Transverse colon (tissue), 4 donors: Measurements from ENCODE around the gene CTU1. TPM values are rescaled to one million over a fixed set of nuclear protein-coding genes. Genes with fewer than 3 reads are reported as not detected.

Experiments used
- DNase-seq: peaks from one replicate; pipeline ENCODE4 v3.0.0-alpha.2; 2019
- H3K27ac ChIP-seq, 4 donors: fragments of 200-600 bp; sonication (generic); 2 replicates each; pipeline ENCODE4 v1.5.1; 2016 to 2018; ENCODE audit warnings: inconsistent platforms in 4 of 4
- H3K27me3 ChIP-seq: fragments of 200-600 bp; sonication (generic); 2 replicates; pipeline ENCODE4 v1.5.1; 2017; ENCODE audit warnings: inconsistent platforms
- H3K36me3 ChIP-seq, 4 donors: fragments of 200-600 bp; sonication (generic); 2 replicates each; pipeline ENCODE4 v1.5.1; 2017 to 2019; ENCODE audit warnings: inconsistent platforms in 4 of 4
- H3K4me1 ChIP-seq, 4 donors: fragments of 200-600 bp; sonication (generic); 2 replicates each; pipeline ENCODE4 v1.5.1; 2017 to 2020; ENCODE audit warnings: inconsistent platforms in 4 of 4
- H3K4me3 ChIP-seq, 4 donors: fragments of 200-600 bp; sonication (generic); 1 replicate in 1 of 4; 2 replicates in 3 of 4; pipeline versions ENCODE4 v1.5.1 to v1.6.1; 2017 to 2019; ENCODE audit warnings: inconsistent platforms in 4 of 4
- H3K9me3 ChIP-seq, 2 donors: fragments of 200-600 bp; sonication (generic); 2 replicates each; pipeline ENCODE4 v1.5.1; 2017 to 2019; ENCODE audit warnings: inconsistent platforms in 2 of 2
- CTCF ChIP-seq, 5 experiments: fragments of 200-600 bp in 3 of 5; fragments of 450-650 bp in 2 of 5; sonication (generic) in 3 of 5; IDR thresholded peaks; 1 replicate in 2 of 5; 2 replicates in 3 of 5; pipeline ENCODE4 v1.5.1; 2016 to 2017; ENCODE audit warnings: antibody characterized with exemption in 5 of 5, inconsistent platforms in 3 of 5, mild to moderate bottlenecking in 2 of 5, moderate library complexity in 1 of 5
- EP300 ChIP-seq: sonication (generic); formaldehyde crosslinking; IDR thresholded peaks from one replicate; pipeline ENCODE4 v1.6.1; 2017; ENCODE audit warnings: antibody characterized with exemption, low read depth
- POLR2A ChIP-seq: fragments of 450-650 bp; IDR thresholded peaks from one replicate; pipeline ENCODE4 v1.6.1; 2016; ENCODE audit warnings: antibody characterized with exemption, mild to moderate bottlenecking, moderate library complexity
- POLR2AphosphoS5 ChIP-seq, 3 donors: sonication (generic); formaldehyde crosslinking; IDR thresholded peaks; one replicate each; pipeline ENCODE4 v1.6.1; 2016; ENCODE audit warnings: antibody characterized with exemption in 3 of 3
- WGBS, 2 donors: methylation state at CpG; one replicate each; pipeline ENCODE4 v1.1.5; 2018; ENCODE audit warnings: low coverage in 1 of 2; 5-methylcytosine and 5-hydroxymethylcytosine counted together
- in situ Hi-C, 4 donors: fragments of 200-750 bp; cut with MboI; loops; one replicate each; pipeline versions ENCODE4 v1.15.0 to v1.15.1; 2017; ENCODE audit warnings: low sequenced_read_pairs in 3 of 4, low pct_ligation_motif_present in 1 of 4, low pct_unique_long_range_greater_than_20kb in 1 of 4
- intact Hi-C: fragments of 100-400 bp; cut with DNase I; formaldehyde crosslinking; loops from one replicate; pipeline ENCODE4 v1.15.1; 2023; ENCODE audit warnings: low total_unique reads
- total RNA-seq, 4 donors: library from RNA; depleted of rRNA; stranded (reverse); fragments of >200 nt; gene quantifications; one replicate each; pipeline ENCODE4 v1.1.0, GENCODE V29; 2016

The CTU1 gene
- total RNA-seq, 4 donors from 2014 or later, result 3.4 to 35.4 (median 7.3) TPM

GRCh38 chr19:51107406-51108065, 673 bp downstream of the CTU1 start:
- in situ Hi-C loops (no loop called here), intact Hi-C loops (loop anchor here (10.0 kb wide), 1 partner anchor 487 kb away; no protein-coding TSS in a partner anchor)
- TF ChIP-seq POLR2AphosphoS5 (IDR thresholded peaks at IDR 0.05) (no peak), CTCF (IDR thresholded peaks at IDR 0.05) (no peak), POLR2A (no peak), EP300 (no peak)
- WGBS, 2 donors, result 21 to 77% methylated on average over 3 to 18 of the region's 18 CpGs
- Histone ChIP-seq H3K9me3 (no peaks in the 10 kb centered on the region), H3K4me1 (peaks cover 10 to 17% (median 16%) of the 10 kb centered on the region in 4 donors), H3K27me3 (peaks cover 6% of the 10 kb centered on the region), H3K4me3 (peak overlapping the region; percentile 53 to 88 (median 76)), H3K36me3 (peaks cover 0 to 8% (median 0%) of the 10 kb centered on the region in 4 donors), H3K27ac (peak overlapping the region; percentile 56 to 81 (median 73))
- DNase-seq, result no peak

- no peak for TF ChIP-seq POLR2AphosphoS5 (IDR thresholded peaks at IDR 0.05)
- no peak for TF ChIP-seq CTCF (IDR thresholded peaks at IDR 0.05)
- TF ChIP-seq POLR2A, result no peak
- no peak for TF ChIP-seq EP300
- H3K27ac ChIP-seq, result no peak overlapping the region
- H3K9me3 ChIP-seq, result no peaks in the 10 kb centered on the region
- no peaks in the 10 kb centered on the region for H3K27me3 ChIP-seq
- WGBS, 2 donors, result 87% methylated on average over 49 of the region's 49 CpGs; no CpG with 5 or more reads in 1 of the 2 donors
- intact Hi-C loops (loop anchor here (10.0 kb wide), 1 partner anchor 491 kb away; no protein-coding TSS in a partner anchor), in situ Hi-C loops (no loop called here)
- H3K4me1 ChIP-seq, result peaks cover 10 to 18% (median 16%) of the 10 kb centered on the region in 4 donors
- H3K4me3 ChIP-seq, result no peak overlapping the region
- DNase-seq, result no peak
- H3K36me3 ChIP-seq, result peaks cover 0 to 8% (median 0%) of the 10 kb centered on the region in 4 donors
These were observed 4.3 kb downstream of the CTU1 start for GRCh38 chr19:51103926-51104341.

GRCh38 chr19:51102991-51103390, 5.2 kb downstream of the CTU1 start:
- WGBS, 2 donors, result 86 to 92% methylated on average over 6 to 7 of the region's 7 CpGs
- peaks cover 10 to 14% (median 12%) of the 10 kb centered on the region in 4 donors for H3K4me1 ChIP-seq
- intact Hi-C loops (loop anchor here (10.0 kb wide), 1 partner anchor 492 kb away; no protein-coding TSS in a partner anchor), in situ Hi-C loops (no loop called here)
- H3K4me3 ChIP-seq, result no peak overlapping the region
- H3K36me3 ChIP-seq, result peaks cover 0 to 8% (median 0%) of the 10 kb centered on the region in 4 donors
- DNase-seq, result no peak
- H3K27me3 ChIP-seq, result no peaks in the 10 kb centered on the region
- no peaks in the 10 kb centered on the region for H3K9me3 ChIP-seq
- H3K27ac ChIP-seq, result no peak overlapping the region
- TF ChIP-seq CTCF (IDR thresholded peaks at IDR 0.05) (no peak), EP300 (no peak), POLR2AphosphoS5 (IDR thresholded peaks at IDR 0.05) (no peak), POLR2A (no peak)

- no peak for DNase-seq
- Histone ChIP-seq H3K27ac (no peak overlapping the region), H3K9me3 (no peaks in the 10 kb centered on the region), H3K4me1 (peaks cover 0 to 3% (median 0%) of the 10 kb centered on the region in 4 donors), H3K36me3 (peaks cover 0 to 8% (median 0%) of the 10 kb centered on the region in 4 donors), H3K4me3 (no peak overlapping the region), H3K27me3 (no peaks in the 10 kb centered on the region)
- TF ChIP-seq POLR2A, result no peak
- WGBS, 2 donors, result 65 to 67% methylated on average over 3 to 5 of the region's 5 CpGs
- intact Hi-C loops (loop anchor here (10.0 kb wide), 1 partner anchor 493 kb away; no protein-coding TSS in a partner anchor), in situ Hi-C loops (no loop called here)
These were observed 6.9 kb downstream of the CTU1 start for GRCh38 chr19:51101171-51101865.
